ENCODE results near the gene CRLF2.
"Not testable (repeated sequence)": the region's sequence is repeated elsewhere in the genome, so short reads cannot be mapped to it uniquely, and the experiment has no call there.

Gene CRLF2, protein sequence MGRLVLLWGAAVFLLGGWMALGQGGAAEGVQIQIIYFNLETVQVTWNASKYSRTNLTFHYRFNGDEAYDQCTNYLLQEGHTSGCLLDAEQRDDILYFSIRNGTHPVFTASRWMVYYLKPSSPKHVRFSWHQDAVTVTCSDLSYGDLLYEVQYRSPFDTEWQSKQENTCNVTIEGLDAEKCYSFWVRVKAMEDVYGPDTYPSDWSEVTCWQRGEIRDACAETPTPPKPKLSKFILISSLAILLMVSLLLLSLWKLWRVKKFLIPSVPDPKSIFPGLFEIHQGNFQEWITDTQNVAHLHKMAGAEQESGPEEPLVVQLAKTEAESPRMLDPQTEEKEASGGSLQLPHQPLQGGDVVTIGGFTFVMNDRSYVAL

GRCh38 chrX:1212532-1212931, at the start of gene CRLF2:
Gene CRLF2 (minus strand): TSS chrX:1212649. CDS start chrX:1212634, 15 bp downstream.
- DNase-seq: peak; percentile 71

DNA sequence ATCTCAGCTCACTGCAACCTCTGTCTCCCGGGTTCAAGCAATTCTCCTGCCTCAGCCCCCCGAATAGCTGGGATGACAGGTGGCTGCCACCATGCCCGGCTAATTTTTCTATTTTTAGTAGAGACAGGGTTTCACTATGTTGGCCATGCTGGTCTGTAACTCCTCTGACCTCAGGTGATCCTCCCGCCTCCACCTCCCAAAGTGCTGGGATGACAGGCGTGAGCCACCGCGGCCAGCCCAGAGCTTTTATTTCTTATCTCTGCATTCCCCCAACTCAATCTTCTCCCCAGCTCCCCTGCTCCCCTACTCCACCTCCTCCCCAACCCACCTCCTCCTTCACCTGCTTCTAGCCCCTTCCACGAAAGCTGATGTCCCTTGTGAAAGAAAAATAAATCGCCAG, 49.3 kb upstream of the CRLF2 start:
- not testable (repeated sequence) for DNase-seq

GRCh38 chrX:1261285-1261684, 48.8 kb upstream of the CRLF2 start:
- DNase-seq: no peak

GRCh38 chrX:1252861-1253260, 40.4 kb upstream of the CRLF2 start:
- no peak for DNase-seq

DNA sequence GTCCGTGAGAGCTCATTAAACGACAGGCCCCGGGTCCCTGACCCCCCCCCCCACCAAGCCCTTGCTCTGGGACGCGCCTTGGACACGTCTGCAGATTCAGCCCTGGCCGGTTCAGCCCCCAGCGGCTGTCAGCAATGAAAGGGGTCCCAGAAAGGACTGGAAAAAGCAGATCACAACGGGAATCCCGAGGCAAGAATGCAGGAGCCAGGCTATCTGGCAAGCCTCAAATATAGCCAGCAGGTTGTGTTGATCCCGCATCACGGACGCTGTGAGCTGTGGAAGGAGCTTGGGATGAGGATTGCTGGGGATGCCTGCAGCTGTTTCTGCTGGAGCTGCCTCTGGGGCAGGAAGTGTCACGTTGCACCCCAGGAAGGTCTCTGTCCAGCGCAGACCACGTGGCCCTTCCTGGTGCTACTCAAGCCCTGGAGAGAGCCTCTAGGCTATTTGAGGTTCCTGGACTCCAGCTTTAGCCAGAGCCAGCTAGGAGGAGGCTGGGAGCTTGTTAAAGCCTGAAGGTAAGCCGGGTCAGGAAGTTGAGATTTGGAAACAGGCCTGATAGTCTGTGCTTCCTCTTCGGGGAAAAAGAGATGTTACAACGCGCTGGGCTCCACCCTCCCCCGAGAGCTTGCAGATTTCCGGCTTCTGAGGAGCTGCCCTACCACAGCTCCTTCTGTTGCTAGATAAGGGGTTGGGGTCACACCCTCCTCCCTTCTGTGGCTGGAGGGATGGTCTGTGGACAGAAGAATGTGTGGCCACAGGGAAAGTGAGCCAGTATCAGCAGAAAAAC, 36.8 kb upstream of the CRLF2 start:
- DNase-seq: peak; percentile 72

DNA sequence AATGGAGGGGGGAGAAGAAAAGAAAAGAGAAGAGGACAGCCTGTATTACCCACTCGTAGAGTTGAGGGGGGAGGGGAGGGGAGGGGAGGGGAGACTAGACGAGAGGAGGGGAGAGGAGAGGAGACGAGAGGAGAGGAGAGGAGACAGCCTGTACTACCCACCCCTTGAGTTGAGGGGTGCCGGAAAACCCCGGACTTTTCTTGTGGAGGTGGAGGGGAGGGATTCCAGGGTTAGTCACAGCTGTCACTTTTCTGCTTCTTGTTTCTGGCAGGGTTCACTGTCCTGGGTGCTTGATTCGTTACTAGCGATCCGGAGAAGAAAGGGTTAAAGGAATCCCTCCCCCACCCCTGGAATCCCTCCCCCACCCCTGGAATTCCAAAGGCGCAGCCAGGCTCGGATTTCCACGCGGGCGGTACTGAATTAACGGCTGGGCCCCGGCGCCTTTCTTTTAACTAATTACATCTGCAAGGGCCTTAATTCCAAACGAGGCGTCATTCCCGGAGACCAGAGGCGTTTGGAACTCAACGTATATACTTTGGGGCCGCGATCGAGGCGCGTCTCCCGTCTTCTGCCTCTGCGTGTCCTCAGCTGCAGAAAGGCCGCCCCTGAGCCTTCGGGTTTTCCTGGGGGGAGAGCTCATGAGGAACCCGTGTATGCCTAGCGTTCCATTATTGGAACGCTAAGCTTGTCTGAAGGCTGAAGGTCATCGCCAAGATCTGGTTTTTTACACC, 36.0 kb upstream of the CRLF2 start:
- DNase-seq: no peak

DNA sequence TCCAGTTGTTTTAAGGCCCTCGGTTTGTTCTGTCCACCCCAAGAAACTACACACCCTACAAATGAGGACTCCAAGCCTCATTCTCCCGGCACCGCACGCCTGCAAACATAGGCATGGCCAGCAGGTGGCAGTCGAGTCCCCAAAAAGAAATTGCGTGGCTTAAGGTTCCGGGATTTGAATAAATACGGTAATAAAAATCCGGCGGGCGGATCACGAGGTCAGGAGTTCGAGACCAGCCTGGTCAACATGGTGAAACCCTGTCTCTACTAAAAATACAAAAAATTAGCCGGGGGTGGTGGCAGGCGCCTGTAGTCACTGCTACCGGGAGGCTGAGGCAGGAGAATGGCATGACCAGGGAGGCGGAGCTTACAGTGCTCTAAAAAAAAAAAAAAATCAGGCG, 34.4 kb upstream of the CRLF2 start:
- DNase-seq: peak; percentile 89

GRCh38 chrX:1244164-1245076, 32.0 kb upstream of the CRLF2 start:
- DNase-seq: peak; percentile 15

DNA sequence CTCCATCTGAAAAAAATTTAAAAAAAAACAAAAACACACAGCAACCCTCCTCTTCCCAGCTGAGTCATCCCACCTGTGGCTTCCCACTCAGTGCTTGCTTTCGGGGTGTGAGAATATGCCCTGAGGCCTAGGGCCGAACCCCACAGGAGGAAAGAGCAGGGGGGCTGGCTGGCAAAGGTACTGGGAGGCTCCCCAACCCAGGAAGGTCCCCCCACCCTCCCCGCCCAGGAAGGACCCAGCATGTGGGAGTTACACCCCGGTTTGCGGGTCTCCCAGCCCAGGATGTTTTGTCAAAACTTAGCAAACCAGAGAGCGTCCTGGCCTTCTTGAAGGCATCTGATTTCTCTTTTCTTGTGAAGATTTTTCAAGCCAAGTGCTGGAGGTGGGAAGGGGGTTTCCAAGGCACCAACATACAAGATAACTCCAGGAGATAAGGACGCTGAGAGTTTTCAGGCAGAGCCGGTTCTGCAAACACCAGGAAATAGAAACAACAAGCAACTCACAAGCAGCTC, 30.5 kb upstream of the CRLF2 start:
- peak; percentile 65 for DNase-seq

- DNase-seq: not testable (repeated sequence)
These were observed 28.1 kb upstream of the CRLF2 start for GRCh38 chrX:1240551-1240950.

DNA sequence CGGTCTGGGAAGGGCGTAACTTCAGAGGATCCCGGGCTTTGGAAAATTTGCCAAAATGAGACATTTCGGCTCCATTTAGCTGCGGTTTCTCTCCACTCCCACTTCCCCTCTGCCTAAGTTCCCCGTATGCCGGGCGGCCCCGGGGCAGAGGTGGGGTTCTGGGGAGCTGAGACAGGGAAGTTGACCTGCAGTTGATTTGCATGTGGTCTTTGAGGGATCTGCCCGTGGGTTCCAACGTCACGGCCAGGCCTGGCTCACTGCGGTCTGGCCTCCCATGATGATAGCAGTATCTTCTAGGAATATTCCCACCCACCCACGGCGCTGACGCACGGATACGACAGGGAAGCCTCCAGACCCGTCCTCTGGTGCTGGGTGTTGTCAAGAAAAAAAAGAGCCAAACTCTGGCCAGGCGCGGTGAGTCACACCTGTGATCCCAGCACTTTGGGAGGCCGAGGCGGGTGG, 27.3 kb upstream of the CRLF2 start:
- no peak for DNase-seq

- DNase-seq: no peak
These were observed 19.5 kb upstream of the CRLF2 start for GRCh38 chrX:1231850-1232465.

GRCh38 chrX:1228101-1228500, 15.7 kb upstream of the CRLF2 start:
- DNase-seq: not testable (repeated sequence)

DNA sequence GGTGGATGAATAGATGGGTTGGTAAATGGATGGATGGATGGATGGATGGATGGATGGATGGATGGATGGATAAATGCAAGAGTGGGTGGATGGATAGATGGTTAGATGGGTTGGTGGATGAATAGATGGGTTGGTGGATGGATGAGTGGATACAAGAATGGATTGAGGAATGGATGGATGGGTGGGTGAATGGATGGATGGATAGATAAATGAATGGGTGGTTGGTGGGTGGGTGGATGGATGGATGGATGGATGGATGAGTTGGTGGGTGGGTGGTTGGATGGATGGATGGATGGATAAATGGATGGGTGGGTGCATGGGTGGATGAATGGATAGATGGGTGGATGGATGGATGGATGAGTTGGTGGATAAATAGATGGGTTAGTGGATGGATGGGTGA, 13.8 kb upstream of the CRLF2 start:
- DNase-seq: no peak

GRCh38 chrX:1224954-1225353, 12.5 kb upstream of the CRLF2 start:
- DNase-seq: peak; percentile 60

DNA sequence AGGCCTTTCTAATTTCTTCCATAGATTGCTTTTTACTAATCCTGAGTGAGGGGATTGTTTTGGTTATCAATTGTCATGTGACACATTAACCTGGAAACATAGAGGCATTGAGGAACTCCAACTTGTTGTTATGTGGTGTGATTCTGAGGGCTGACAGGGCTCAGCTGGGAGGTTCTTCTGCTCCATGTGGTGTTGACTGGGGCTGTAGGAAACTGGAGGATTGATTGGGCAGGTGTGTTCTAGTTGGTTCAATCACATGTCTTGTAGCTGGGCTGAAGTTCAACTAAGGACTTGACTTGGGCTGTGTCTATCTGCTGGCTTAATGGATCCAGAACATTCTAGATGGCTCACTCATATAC, 10.8 kb upstream of the CRLF2 start:
- no peak for DNase-seq

DNA sequence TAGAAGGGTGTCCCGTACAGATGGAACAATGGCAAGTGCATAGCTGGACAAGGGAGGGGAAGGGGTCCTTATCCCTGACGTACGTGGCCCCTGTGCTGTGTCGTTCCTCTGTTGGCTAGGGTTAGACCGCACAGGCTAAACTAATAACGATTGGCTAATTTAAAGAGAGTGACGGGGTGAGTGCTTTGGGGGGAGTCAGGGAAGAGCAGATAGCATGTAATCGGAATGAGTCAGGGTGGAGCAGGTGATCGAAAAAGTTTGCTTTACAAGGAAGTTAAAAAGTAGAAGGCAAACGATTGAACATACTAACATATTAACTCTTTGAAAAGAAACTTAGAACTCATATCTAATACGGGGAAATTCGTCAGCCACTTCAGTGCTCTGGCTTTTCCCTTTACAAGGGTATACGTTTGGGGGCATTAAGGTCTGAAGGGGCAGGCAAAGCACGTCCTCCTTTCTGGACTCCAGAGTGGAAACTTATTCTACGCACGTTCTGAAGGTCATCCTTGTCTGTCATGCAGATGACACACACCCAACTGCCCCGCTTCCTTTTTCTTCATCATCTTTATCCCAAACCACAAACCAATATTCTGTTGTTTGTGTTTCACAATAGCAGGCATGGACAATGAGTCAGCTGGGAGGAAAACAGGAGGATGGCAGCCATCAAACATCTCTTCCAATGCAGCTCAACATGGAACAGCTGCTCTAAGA, 10.2 kb upstream of the CRLF2 start:
- no peak for DNase-seq

DNA sequence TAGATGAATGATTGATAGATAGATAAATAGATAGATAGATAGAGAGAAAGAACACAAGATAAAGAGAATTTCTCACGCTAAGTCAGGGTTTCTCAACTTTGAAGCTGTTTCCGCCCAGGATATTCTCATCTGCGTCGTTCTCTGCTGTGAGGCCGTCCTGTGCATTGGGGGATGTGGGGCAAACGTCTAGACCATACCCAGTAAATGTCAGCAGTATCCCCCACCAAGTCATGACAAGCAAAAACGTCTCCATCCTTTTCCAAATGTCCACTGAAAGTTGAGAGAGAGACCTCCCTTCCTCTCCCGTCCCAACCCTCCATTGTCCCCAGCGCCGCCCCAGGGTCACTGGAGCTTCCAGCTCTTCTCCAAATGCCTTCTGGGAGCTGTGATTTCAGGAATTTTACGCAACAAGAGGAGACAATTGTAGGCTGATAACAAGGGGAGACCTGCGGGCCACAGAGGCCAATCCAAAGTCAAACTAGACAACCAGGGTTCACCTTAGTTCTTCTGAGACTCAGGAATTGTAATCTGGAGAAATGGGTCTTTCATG, 8.9 kb upstream of the CRLF2 start:
- no peak for DNase-seq

DNA sequence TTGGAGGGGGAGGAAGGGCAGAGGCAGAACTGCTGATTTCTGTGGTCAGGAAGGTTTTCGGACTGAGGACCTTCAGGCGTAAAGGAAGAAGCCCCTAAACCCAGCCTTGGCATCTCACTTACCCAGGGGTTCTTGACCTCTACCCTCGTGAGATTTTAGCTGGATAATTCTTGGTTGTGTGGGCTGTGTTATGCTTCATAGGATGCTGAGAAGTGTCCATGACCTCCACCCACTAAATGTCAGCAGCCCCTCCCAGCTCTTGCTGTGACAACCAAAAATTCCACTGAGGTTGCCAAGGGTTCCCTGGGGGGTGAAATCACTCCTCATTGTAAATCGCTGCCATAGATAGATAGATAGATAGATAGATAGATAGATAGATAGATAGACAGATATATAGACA, 5.8 kb upstream of the CRLF2 start:
- DNase-seq: no peak

- no peak for DNase-seq
These were observed 2.8 kb upstream of the CRLF2 start for GRCh38 chrX:1215123-1215823.
